Measurements from ENCODE around the gene PDE6B.

DNA sequence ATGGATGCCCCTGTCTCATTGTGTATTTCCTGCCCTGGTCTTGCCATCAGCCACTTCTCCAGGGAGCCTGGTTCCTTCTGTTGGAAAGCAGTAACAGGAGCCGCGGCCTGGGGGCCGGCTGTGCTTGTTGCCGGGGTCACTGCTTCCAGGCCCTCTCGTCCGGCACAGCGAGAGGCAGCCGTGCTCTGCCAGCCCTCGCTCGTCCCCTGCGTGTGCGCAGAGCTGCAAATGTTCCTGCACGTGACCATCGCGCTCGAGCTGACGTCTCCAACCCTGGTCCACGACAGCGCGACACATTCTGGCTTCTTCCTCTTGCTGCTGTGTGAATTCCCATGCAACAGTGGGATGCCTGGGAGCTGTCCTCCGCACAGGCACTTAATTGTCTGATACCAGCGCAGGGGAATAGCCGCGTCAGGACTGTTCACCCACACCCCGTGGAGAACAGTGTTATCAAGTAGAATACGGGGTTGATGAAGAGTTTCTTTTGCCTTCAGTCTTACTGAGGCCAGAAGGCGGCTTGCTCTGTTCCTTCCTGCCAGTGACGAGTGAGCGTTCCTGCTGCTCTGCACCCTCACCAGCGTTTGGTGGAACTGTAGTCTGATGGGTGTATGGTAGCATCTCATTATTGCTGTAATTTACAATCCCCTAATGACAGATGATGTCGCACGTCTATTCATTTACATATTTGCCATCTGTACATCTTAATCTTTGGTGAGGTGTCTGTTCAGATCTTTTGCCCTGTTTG lies 12.3 kb downstream of the PDE6B start:
- TF ChIP-seq, protein P1, sequence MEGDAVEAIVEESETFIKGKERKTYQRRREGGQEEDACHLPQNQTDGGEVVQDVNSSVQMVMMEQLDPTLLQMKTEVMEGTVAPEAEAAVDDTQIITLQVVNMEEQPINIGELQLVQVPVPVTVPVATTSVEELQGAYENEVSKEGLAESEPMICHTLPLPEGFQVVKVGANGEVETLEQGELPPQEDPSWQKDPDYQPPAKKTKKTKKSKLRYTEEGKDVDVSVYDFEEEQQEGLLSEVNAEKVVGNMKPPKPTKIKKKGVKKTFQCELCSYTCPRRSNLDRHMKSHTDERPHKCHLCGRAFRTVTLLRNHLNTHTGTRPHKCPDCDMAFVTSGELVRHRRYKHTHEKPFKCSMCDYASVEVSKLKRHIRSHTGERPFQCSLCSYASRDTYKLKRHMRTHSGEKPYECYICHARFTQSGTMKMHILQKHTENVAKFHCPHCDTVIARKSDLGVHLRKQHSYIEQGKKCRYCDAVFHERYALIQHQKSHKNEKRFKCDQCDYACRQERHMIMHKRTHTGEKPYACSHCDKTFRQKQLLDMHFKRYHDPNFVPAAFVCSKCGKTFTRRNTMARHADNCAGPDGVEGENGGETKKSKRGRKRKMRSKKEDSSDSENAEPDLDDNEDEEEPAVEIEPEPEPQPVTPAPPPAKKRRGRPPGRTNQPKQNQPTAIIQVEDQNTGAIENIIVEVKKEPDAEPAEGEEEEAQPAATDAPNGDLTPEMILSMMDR (conservative IDR thresholded peaks at IDR 0.05 in 1 of 2, IDR thresholded peaks at IDR 0.05 in 1 of 2; ENCODE audit: low read depth in 1 of 2, low read length in 2 of 2): no peak
- no peak for TF ChIP-seq EZH2 (IDR thresholded peaks at IDR 0.05; ENCODE audit: low read length, missing control alignments)

Data from fibroblast of lung (primary cell).